Memory B cell (primary cell): ENCODE measurements around the gene MRPL19.

Experiments
- ATAC-seq: fragments of 150-1000 bp; cut with Tn5 transposase; 2 replicates; pipeline ENCODE4 v1.10.0; 2021; ENCODE audit warnings: low read depth, mild to moderate bottlenecking, moderate library complexity
- DNase-seq, 2 donors: peaks; one replicate each; pipeline ENCODE4 v3.0.0; 2022; ENCODE audit warnings: low spot score in 2 of 2
- H3K27ac Mint-ChIP-seq: one replicate; pipeline ENCODE4 v1.8.0; 2022; ENCODE audit warnings: mild to moderate bottlenecking, moderate library complexity, mixed read lengths
- H3K27me3 Mint-ChIP-seq: one replicate; pipeline ENCODE4 v1.8.0; 2022; ENCODE audit warnings: mixed read lengths
- H3K36me3 Mint-ChIP-seq: one replicate; pipeline ENCODE4 v1.8.0; 2022; ENCODE audit warnings: mild to moderate bottlenecking, mixed read lengths
- H3K4me1 Mint-ChIP-seq: one replicate; pipeline ENCODE4 v1.8.0; 2022; ENCODE audit warnings: mixed read lengths
- H3K4me3 Mint-ChIP-seq: one replicate; pipeline ENCODE4 v1.8.0; 2022; ENCODE audit warnings: mild to moderate bottlenecking, moderate library complexity, mixed read lengths
- H3K9me3 Mint-ChIP-seq: one replicate; pipeline ENCODE4 v1.8.0; 2022; ENCODE audit warnings: mixed read lengths

The MRPL19 gene

DNA sequence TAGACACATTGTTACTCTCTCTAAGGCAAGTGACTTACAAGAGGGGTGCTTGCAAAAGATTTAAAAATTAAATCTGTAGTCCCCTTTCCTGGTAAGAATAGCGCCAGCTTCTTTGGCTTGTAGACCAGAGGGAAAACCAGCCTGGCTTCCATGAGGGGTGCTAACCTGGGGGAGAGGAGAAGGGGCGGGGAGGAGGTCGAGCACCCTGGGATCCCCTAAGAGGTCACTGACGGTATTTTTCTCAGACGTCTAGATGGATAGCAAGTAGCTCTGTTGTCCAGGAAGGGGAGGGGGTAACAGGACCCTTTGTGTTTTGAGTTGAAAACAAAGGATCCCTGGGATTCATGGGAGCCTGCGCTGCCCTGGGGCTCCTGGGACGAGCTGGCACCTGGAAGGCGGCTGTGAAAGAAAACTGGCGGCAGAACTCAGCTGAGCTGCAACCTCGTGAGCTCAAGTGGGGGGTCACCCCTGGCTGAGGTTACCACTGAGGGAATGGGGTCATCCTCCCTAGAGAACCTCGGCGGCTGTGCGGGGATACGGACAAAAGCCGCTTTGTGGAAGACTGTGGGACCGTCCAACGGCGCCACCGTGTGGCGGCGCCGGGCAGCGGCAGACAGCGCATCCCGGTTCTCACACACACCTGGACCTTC lies 37.8 kb upstream of the MRPL19 start:
- peaks cover 30% of the 10 kb centered on the region for H3K27me3 Mint-ChIP-seq

DNA sequence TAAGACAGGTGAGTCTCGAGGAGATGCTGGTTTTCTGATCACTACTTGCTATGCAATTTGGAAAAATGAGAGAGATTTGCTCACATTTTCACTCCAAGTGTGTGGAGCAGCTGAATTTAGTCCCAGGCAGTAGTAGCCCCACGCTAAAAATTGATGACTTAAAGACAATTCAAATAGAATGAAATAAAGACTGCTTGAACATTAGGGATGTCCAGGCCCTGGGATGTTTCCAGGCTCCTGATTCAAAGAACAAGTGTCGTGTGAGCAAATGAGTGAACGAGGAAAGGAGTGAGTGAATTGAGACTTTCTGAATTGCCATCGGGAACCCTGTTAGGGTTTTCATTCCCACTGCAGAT lies 37.3 kb upstream of the MRPL19 start:
- H3K36me3 Mint-ChIP-seq = no peaks in the 10 kb centered on the region
- no peaks in the 10 kb centered on the region for H3K4me1 Mint-ChIP-seq
- no peaks in the 10 kb centered on the region for H3K9me3 Mint-ChIP-seq
- DNase-seq = no peak
- H3K27ac Mint-ChIP-seq = no peak overlapping the region
- ATAC-seq = no peak
- H3K27me3 Mint-ChIP-seq = peaks cover 30% of the 10 kb centered on the region
- H3K4me3 Mint-ChIP-seq = no peak overlapping the region

More for the DNA sequence above, 37.8 kb upstream of the MRPL19 start:
- Mint-ChIP-seq H3K27ac (no peak overlapping the region), H3K4me1 (no peaks in the 10 kb centered on the region), H3K9me3 (no peaks in the 10 kb centered on the region), H3K4me3 (peak overlapping the region; percentile 25), H3K36me3 (no peaks in the 10 kb centered on the region)
- ATAC-seq (peak; percentile 81), DNase-seq (peak; percentile 40 to 66)

DNA sequence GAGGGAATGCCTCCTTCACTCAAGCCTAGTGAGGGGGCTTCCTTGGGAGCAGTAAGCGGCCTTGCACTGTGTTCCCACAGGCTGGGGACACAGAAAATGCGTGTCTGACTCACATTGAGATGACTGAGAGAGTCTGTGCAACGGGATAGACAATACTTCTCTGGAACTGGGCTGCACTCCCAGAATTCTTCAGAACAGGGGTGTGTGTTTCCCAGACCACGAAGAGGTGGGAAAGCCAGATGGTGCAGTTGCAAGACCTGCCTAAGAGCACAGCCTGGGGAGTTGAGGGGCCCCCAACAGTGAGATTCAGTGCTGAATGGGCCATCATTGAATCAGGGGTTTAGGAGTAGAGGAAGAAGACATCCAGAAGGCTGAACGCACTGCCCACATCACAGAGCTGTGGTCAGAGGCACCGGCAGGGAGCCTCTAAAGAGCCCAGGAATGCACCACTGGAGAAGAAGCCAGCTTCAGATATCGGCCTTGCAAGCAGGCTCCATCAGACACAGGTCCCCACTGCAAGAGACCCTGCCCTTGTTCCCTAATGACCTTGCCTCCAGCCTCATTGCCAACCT lies 36.6 kb upstream of the MRPL19 start:
- Mint-ChIP-seq H3K4me1 (no peaks in the 10 kb centered on the region), H3K27ac (no peak overlapping the region), H3K36me3 (no peaks in the 10 kb centered on the region), H3K4me3 (no peak overlapping the region), H3K9me3 (no peaks in the 10 kb centered on the region), H3K27me3 (peaks cover 28% of the 10 kb centered on the region)
- no peak for DNase-seq
- ATAC-seq = no peak

DNA sequence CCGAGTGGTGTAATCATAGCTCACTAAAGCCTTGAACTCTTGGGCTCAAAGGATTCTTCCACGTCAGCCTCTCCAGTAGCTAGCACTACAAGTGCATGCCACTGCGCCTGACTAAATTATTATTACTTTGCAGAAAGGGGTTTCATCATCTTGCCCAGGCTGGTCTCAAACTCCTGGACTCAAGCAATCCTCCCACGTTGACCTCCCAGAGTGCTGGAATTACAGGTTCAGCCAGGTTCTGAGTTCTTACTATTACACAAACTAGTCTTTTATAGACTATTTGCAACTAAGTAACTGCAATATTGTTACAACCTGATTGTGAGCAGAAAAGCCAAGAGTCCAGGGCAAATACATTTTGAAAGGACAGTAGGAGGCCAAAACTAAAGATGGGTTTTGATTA lies 35.9 kb upstream of the MRPL19 start:
- H3K27me3 Mint-ChIP-seq = peaks cover 28% of the 10 kb centered on the region
- H3K4me1 Mint-ChIP-seq = no peaks in the 10 kb centered on the region
- no peak for ATAC-seq
- H3K36me3 Mint-ChIP-seq = no peaks in the 10 kb centered on the region
- no peak overlapping the region for H3K27ac Mint-ChIP-seq
- no peaks in the 10 kb centered on the region for H3K9me3 Mint-ChIP-seq
- no peak overlapping the region for H3K4me3 Mint-ChIP-seq
- no peak for DNase-seq

DNA sequence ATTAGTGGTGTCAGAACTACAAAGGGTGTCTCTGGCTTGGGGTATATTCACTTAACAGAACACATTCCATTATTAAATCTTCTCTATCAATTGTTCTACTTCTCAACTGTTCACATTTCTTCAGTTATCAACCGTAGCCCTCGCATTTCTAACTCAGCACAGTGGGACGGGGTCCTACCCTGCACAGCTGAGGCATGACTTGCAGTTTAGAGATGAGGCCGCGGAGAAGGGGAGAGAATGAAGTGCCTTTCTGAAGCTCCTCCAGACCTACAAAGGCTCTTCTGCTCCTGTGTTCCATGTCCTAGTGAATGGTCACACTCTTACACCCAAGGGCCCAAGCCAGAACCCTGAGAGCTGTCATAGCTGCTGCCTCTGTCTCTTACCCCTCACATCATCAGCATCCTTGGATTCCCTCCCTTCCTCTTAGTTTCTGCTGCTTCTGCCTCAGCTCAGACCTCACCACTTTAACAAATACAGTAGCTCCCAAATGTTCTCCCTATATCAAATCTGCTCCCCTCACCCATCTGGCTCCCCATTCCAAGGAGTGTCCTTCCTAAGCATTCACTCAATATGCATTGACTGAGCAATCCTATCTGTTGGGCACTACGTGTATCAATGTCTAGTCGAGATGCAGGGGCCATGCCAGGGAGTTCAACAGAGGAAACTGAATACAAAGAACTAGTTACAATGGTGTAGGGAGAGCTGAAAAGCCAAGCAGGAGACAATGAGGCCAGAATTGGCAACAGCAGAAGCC lies 34.3 kb upstream of the MRPL19 start:
- Mint-ChIP-seq H3K4me3 (no peak overlapping the region), H3K9me3 (peaks cover 2% of the 10 kb centered on the region), H3K27ac (no peak overlapping the region), H3K36me3 (no peaks in the 10 kb centered on the region), H3K27me3 (peaks cover 21% of the 10 kb centered on the region), H3K4me1 (no peaks in the 10 kb centered on the region)
- no peak for DNase-seq
- ATAC-seq = no peak

DNA sequence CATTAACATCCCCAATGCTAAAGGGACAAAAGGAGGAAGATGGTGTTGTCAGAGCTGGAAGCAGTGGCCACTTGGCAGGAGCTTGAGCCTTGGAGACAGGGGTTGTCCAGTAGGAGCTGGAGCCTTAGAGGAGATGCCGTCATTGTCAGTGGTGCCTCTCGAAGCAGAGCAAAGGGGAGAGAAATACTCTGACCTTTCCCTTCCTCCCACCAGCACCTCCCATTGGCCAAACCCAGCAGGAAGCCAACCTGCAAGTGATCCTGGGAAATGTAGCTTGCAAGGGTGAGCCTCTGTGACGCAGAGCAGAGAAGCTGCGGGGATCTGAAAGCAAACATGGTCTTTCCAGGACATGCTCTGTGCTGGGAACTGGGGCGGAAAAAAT lies 33.7 kb upstream of the MRPL19 start:
- ATAC-seq = no peak
- Mint-ChIP-seq H3K27ac (no peak overlapping the region), H3K4me3 (no peak overlapping the region), H3K9me3 (peaks cover 2% of the 10 kb centered on the region), H3K4me1 (no peaks in the 10 kb centered on the region), H3K36me3 (no peaks in the 10 kb centered on the region), H3K27me3 (peaks cover 18% of the 10 kb centered on the region)
- DNase-seq = no peak

DNA sequence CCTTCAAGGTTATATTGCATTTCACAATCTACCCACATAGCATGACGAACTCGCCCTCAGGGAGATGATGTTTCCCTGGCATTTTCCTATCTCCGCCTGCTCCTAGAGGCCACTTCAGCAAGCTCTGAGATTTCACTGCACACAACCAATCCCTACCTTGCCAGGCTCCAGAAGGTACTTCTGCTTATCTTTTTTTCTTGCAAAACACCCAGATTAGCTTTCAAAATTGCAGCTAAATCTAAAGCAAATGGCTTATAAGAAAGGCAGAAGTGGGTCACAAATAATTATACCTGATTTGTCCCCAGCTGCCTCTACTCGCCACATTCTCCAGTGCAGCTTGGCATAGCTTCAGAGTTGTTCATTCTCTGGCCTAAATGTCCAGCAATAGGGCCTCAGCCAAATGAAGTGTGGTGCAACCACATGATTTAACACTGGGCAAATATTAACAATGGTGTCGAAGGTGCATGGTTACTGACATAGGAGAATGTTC lies 32.4 kb upstream of the MRPL19 start:
- H3K27me3 Mint-ChIP-seq = peaks cover 20% of the 10 kb centered on the region
- no peak for ATAC-seq
- no peak for DNase-seq
- no peaks in the 10 kb centered on the region for H3K4me1 Mint-ChIP-seq
- no peaks in the 10 kb centered on the region for H3K36me3 Mint-ChIP-seq
- H3K27ac Mint-ChIP-seq = no peak overlapping the region
- H3K9me3 Mint-ChIP-seq = peaks cover 2% of the 10 kb centered on the region
- H3K4me3 Mint-ChIP-seq = no peak overlapping the region

DNA sequence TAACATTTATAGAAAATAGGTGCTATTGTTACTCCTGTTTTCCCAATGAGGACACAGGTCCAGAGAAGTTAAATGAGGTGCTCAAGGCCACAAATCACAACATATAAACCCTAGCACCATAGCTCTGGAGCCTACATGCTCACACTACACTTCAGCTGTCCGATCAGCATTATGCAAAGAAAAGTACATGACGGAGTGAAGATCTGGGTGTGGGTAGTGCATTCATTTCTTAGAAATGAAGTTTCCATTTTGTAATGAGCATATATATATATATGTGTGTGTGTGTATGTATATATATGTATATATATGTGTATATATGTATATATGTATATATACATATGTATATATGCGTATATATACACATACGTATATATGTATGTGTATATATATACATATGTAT lies 30.2 kb upstream of the MRPL19 start:
- ATAC-seq (no peak), DNase-seq (no peak)
- peaks cover 18% of the 10 kb centered on the region for H3K27me3 Mint-ChIP-seq
- H3K4me3 Mint-ChIP-seq = no peak overlapping the region
- no peaks in the 10 kb centered on the region for H3K36me3 Mint-ChIP-seq
- H3K9me3 Mint-ChIP-seq = peaks cover 2% of the 10 kb centered on the region
- H3K27ac Mint-ChIP-seq = no peak overlapping the region
- no peaks in the 10 kb centered on the region for H3K4me1 Mint-ChIP-seq

DNA sequence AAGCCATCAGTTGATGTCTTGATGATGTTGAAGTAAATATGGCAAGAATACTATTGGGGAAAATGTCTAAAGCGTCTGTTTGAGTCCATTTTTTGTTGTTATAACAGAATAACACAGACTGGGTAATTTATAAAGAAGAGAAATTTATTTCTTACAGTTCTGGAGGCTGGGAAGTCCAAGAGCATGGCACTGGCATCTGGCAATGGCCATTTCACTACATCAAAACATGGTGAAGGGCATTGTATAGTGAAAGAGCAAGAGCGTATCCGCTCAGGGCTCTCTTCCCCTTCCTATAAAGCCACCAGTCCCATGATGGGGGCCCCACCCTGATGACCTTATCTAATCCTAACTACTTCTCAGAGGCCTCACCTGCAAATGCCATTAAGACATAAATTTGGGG lies 29.6 kb upstream of the MRPL19 start:
- ATAC-seq = no peak
- Mint-ChIP-seq H3K4me3 (no peak overlapping the region), H3K27ac (no peak overlapping the region), H3K36me3 (no peaks in the 10 kb centered on the region), H3K27me3 (peaks cover 13% of the 10 kb centered on the region), H3K9me3 (peaks cover 2% of the 10 kb centered on the region), H3K4me1 (no peaks in the 10 kb centered on the region)
- no peak for DNase-seq

DNA sequence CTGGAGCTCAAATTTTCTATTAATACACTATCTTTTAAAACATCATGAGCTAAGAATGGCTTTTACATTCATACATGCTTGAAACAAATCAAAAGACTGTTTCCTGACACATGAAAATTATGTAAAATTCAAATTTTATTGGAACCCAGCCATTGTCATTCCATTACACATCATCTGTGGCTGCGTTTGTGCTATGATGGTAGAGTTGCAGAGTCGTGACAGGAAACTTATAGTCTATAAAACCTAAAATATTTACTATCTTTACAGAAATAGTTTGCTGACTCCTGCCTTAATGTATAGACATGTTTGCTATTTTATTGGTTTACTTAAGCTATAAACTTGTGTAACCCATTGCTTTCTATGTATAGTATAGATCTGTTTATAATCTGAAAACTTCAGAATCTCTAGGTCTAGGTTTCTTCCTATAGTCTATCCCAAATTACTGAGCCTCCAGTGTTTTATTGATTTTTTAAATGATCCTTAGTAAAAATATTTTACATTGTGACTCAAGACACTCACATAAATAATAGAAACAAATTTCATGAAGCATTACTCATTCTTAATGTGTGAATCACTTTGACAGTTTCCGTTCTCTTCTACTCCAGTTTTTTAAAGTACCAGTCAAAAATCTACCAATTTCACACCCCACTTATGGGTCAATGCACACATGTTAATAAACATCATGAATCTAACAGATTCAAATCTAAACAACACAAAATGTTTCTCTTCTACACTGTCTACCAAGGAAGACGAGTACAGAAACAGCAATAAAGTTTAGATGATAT lies 26.4 kb upstream of the MRPL19 start:
- no peaks in the 10 kb centered on the region for H3K4me1 Mint-ChIP-seq

DNA sequence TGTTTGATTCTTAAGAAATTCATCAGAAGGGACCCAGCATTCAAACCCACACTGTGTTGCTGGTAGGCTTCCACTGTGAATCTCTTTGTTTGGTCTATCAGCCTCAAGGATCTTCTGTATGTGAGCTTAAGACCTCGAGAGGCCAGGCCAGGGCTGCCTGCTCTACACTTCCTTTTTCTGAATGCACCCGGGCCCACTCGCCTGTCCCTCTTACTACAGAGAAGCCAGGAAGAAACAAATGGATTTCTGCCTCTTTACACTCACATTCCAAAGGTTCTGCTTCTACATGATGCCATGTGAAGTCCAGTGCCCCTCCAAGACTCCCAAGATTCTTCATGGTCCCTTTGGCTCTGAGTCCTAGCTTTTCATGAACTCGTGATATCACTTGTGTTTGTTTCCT lies 25.4 kb upstream of the MRPL19 start:
- no peaks in the 10 kb centered on the region for H3K36me3 Mint-ChIP-seq
- H3K4me1 Mint-ChIP-seq = no peaks in the 10 kb centered on the region
- H3K9me3 Mint-ChIP-seq = peaks cover 2% of the 10 kb centered on the region
- no peak overlapping the region for H3K27ac Mint-ChIP-seq
- H3K4me3 Mint-ChIP-seq = no peak overlapping the region
- H3K27me3 Mint-ChIP-seq = peaks cover 19% of the 10 kb centered on the region
- ATAC-seq = no peak
- no peak for DNase-seq

More for the DNA sequence above, 26.4 kb upstream of the MRPL19 start:
- Mint-ChIP-seq H3K9me3 (peaks cover 2% of the 10 kb centered on the region), H3K27me3 (peaks cover 17% of the 10 kb centered on the region), H3K36me3 (no peaks in the 10 kb centered on the region), H3K4me3 (no peak overlapping the region), H3K27ac (no peak overlapping the region)
- no peak for DNase-seq
- no peak for ATAC-seq

DNA sequence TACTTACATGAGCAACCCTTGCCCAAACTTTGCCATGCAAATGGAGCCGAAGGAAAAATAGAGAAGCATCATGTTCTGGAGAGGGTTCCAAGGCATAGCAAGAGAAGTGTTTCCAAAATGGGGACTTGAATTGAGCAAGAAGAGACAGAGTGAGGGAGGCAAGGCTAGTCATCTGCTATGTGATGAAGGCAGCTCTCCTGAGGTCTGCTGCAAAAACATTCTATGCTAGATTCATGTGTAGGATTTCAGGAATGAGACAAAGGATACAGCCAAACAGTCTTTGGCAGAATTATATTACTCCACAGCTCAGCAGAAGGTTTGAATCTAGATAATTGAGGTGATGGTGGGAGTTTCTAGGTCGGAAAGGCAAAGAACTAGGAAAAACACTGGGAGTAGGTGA lies 24.1 kb upstream of the MRPL19 start:
- no peak for ATAC-seq
- Mint-ChIP-seq H3K4me1 (no peaks in the 10 kb centered on the region), H3K27ac (no peak overlapping the region), H3K27me3 (peaks cover 22% of the 10 kb centered on the region), H3K4me3 (no peak overlapping the region), H3K36me3 (no peaks in the 10 kb centered on the region), H3K9me3 (no peaks in the 10 kb centered on the region)
- DNase-seq = no peak

DNA sequence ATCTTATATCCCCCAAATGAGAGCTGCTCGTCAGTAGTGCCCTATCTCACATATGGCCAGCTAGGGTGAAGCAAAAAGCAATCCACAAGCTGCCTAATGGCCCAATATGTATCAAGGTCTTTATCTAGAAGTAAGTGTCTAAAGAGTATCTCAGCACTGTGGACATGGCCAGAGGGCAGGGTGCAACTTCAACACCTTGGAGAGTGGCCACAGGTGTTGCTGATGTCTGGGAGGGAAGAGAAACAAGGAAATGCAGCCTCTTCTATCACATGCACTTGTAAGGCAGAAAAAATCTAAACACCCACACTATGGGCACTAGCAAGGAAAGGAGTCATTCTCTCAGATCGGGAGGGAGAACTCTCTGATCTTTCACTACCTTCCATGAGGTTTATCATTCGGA lies 23.7 kb upstream of the MRPL19 start:
- H3K36me3 Mint-ChIP-seq = no peaks in the 10 kb centered on the region
- peaks cover 20% of the 10 kb centered on the region for H3K27me3 Mint-ChIP-seq
- H3K4me3 Mint-ChIP-seq = no peak overlapping the region
- no peak overlapping the region for H3K27ac Mint-ChIP-seq
- DNase-seq (no peak), ATAC-seq (no peak)
- no peaks in the 10 kb centered on the region for H3K9me3 Mint-ChIP-seq
- H3K4me1 Mint-ChIP-seq = no peaks in the 10 kb centered on the region

DNA sequence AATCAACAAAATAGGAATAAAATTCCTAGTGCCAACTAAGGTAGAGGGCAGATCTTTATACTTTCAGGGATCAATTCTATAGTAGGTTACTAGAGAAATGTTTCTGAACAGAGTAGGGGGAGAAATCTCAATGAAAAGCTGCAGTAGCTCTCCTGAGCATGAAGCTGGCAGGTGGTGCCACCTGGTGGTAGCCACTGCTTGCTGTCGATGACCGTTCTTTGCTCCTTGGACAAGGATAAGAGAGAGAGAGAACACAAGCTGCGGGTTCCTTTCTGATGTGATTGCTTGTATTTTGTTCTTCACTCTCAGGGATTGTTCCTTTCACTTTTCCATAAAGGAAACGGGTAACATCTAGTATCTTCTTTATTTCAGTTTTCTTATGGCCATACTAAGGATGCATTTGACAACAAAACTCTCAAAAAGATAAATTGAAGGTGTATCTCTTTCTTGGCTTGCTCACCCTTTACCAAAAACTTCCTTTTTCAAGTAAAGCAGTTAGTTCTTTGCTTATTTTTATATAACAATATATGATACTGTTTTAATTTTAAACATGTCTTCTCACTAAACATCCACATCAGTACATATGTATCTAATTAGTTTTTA lies 18.6 kb upstream of the MRPL19 start:
- Mint-ChIP-seq H3K4me3 (no peak overlapping the region), H3K27me3 (peaks cover 21% of the 10 kb centered on the region), H3K36me3 (no peaks in the 10 kb centered on the region), H3K27ac (no peak overlapping the region), H3K9me3 (no peaks in the 10 kb centered on the region), H3K4me1 (no peaks in the 10 kb centered on the region)
- peak; percentile 37 to 40 for DNase-seq
- ATAC-seq = peak; percentile 74
